ENCODE results near the gene ARHGAP29.

ARHGAP29 gene

GRCh38 chr1:94255476-94255875, 18.1 kb upstream of the ARHGAP29 start:
- Histone ChIP-seq H3K36me3 (ENCODE audit: insufficient read depth, low read length) (no peaks in the 10 kb centered on the region), H4K20me1 (ENCODE audit: insufficient read depth, low read length) (no peaks in the 10 kb centered on the region), H3K9ac (ENCODE audit: low read depth, low read length) (no peak overlapping the region), H3K27ac (ENCODE audit: low read length) (no peak overlapping the region), H3K9me3 (ENCODE audit: insufficient read depth, low read length, severe bottlenecking) (no peaks in the 10 kb centered on the region), H2AFZ (ENCODE audit: low read depth, low read length) (no peak overlapping the region), H3K79me2 (ENCODE audit: insufficient read depth, low read length) (no peaks in the 10 kb centered on the region), H3K4me3 (ENCODE audit: low read depth in 1 of 2, low read length in 2 of 2) (no peak overlapping the region), H3K4me2 (ENCODE audit: insufficient read depth, low read length) (no peak overlapping the region), H3K27me3 (ENCODE audit: insufficient read depth, low read length, poor library complexity) (no peaks in the 10 kb centered on the region), H3K4me1 (ENCODE audit: insufficient read depth, low read length) (no peaks in the 10 kb centered on the region)
- no peak for TF ChIP-seq CTCF (IDR thresholded peaks at IDR 0.05; ENCODE audit: borderline replicate concordance, extremely low read depth, low read length, poor library complexity, severe bottlenecking)
- no peak for TF ChIP-seq EZH2 (IDR thresholded peaks at IDR 0.05; ENCODE audit: borderline replicate concordance, low read depth, low read length, severe bottlenecking)
- no peak for DNase-seq
- no peak for ATAC-seq (ENCODE audit: insufficient read depth, low read depth)

- TF ChIP-seq CTCF (IDR thresholded peaks at IDR 0.05; ENCODE audit: borderline replicate concordance, extremely low read depth, low read length, poor library complexity, severe bottlenecking) (no peak), EZH2 (IDR thresholded peaks at IDR 0.05; ENCODE audit: borderline replicate concordance, low read depth, low read length, severe bottlenecking) (no peak)
- Histone ChIP-seq H3K36me3 (ENCODE audit: insufficient read depth, low read length) (no peaks in the 10 kb centered on the region), H3K4me2 (ENCODE audit: insufficient read depth, low read length) (no peak overlapping the region), H4K20me1 (ENCODE audit: insufficient read depth, low read length) (no peaks in the 10 kb centered on the region), H3K27ac (ENCODE audit: low read length) (no peak overlapping the region), H3K9ac (ENCODE audit: low read depth, low read length) (no peak overlapping the region), H3K4me3 (ENCODE audit: low read depth in 1 of 2, low read length in 2 of 2) (no peak overlapping the region), H3K79me2 (ENCODE audit: insufficient read depth, low read length) (no peaks in the 10 kb centered on the region), H3K4me1 (ENCODE audit: insufficient read depth, low read length) (no peaks in the 10 kb centered on the region), H3K27me3 (ENCODE audit: insufficient read depth, low read length, poor library complexity) (no peaks in the 10 kb centered on the region), H2AFZ (ENCODE audit: low read depth, low read length) (no peak overlapping the region), H3K9me3 (ENCODE audit: insufficient read depth, low read length, severe bottlenecking) (no peaks in the 10 kb centered on the region)
- DNase-seq (no peak), ATAC-seq (ENCODE audit: insufficient read depth, low read depth) (no peak)
Observed at GRCh38 chr1:94254073-94254810, 16.9 kb upstream of the ARHGAP29 start.

- H3K4me3 ChIP-seq (ENCODE audit: low read depth in 1 of 2, low read length in 2 of 2) = no peak overlapping the region
- no peaks in the 10 kb centered on the region for H3K27me3 ChIP-seq (ENCODE audit: insufficient read depth, low read length, poor library complexity)
- TF ChIP-seq CTCF (IDR thresholded peaks at IDR 0.05; ENCODE audit: borderline replicate concordance, extremely low read depth, low read length, poor library complexity, severe bottlenecking) = no peak
- no peak for TF ChIP-seq EZH2 (IDR thresholded peaks at IDR 0.05; ENCODE audit: borderline replicate concordance, low read depth, low read length, severe bottlenecking)
- no peak overlapping the region for H3K9ac ChIP-seq (ENCODE audit: low read depth, low read length)
- H4K20me1 ChIP-seq (ENCODE audit: insufficient read depth, low read length) = no peaks in the 10 kb centered on the region
- no peaks in the 10 kb centered on the region for H3K79me2 ChIP-seq (ENCODE audit: insufficient read depth, low read length)
- H2AFZ ChIP-seq (ENCODE audit: low read depth, low read length) = no peak overlapping the region
- no peaks in the 10 kb centered on the region for H3K4me1 ChIP-seq (ENCODE audit: insufficient read depth, low read length)
- no peaks in the 10 kb centered on the region for H3K36me3 ChIP-seq (ENCODE audit: insufficient read depth, low read length)
- no peaks in the 10 kb centered on the region for H3K9me3 ChIP-seq (ENCODE audit: insufficient read depth, low read length, severe bottlenecking)
- no peak overlapping the region for H3K27ac ChIP-seq (ENCODE audit: low read length)
- no peak for ATAC-seq (ENCODE audit: insufficient read depth, low read depth)
- DNase-seq = no peak
- H3K4me2 ChIP-seq (ENCODE audit: insufficient read depth, low read length) = no peak overlapping the region
Observed at GRCh38 chr1:94253456-94254017, 16.2 kb upstream of the ARHGAP29 start.

All from DND-41 (cell line).